NCI-H345 (cell line): ENCODE data around the gene CLPX.
A peak's percentile ranks its signal among the peaks of the same experiment; 100 is the strongest.
"Not testable (repeated sequence)": the region's sequence is repeated elsewhere in the genome, so short reads cannot be mapped to it uniquely, and the experiment has no call there.

Experiments
- DNase-seq: peaks from one replicate; lab custom pipeline; 2025; lab: John Stamatoyannopoulos, UW

Gene CLPX

GRCh38 chr15:65206750-65207149, 21.6 kb upstream of the CLPX start:
- DNase-seq: no peak

- no peak for DNase-seq
Observed at GRCh38 chr15:65204931-65205660, 20.0 kb upstream of the CLPX start.

GRCh38 chr15:65204236-65204930, 19.2 kb upstream of the CLPX start:
- no peak for DNase-seq

- no peak for DNase-seq
Observed at GRCh38 chr15:65201918-65202317, 16.8 kb upstream of the CLPX start.

GRCh38 chr15:65198571-65198970, 13.4 kb upstream of the CLPX start:
- DNase-seq: no peak

DNA sequence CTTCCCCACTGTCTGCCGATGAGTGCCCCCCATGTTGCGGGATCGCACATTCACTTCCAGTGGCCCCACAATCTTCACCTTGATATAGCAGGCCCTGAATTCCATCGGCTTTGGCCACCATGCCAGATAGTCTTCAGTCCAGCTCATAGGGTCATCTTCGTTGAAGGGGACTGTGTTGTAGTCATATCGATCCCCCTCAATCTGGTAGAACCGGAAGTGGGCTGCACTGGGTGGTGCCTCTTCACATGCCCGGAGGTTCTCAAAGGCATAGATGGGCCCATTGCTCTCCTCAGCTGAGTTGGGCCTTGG, 12.1 kb upstream of the CLPX start:
- no peak for DNase-seq

DNA sequence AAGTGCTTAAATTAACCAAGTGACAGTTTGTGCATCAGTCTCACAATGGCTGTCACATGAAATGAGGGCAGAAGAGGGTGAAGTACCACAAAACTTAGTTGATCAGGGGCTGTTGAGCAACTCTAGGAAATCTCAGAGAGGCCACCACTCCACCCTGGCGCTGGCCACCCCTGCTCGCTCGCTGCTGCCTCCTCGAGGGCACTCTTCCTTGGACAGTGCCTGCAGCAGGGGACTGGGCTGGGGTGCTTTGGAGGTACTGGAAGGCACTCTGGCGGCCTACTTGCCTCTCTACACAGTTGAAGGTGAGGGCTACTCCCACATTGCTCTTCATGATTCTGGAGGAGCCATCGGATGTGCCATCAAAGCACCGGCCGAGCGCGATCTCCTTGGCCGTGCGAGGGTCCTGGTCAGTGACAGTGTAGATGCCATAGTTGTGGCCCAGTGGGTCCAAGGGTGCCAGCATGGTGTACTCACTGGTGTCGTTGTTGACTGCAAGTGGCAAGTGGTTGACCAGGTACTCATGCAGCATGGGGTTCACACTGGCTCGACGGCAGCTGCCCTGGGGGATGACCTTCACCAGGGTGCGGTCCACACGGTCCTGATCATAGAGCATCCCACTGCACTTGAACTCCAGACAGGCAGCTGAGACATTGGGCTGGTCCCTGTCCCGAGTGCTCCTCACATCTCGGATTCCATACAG, 11.6 kb upstream of the CLPX start:
- no peak for DNase-seq

- no peak for DNase-seq
Observed at GRCh38 chr15:65195548-65195923, 10.4 kb upstream of the CLPX start.

- no peak for DNase-seq
Observed at GRCh38 chr15:65194826-65195547, 9.8 kb upstream of the CLPX start.

DNA sequence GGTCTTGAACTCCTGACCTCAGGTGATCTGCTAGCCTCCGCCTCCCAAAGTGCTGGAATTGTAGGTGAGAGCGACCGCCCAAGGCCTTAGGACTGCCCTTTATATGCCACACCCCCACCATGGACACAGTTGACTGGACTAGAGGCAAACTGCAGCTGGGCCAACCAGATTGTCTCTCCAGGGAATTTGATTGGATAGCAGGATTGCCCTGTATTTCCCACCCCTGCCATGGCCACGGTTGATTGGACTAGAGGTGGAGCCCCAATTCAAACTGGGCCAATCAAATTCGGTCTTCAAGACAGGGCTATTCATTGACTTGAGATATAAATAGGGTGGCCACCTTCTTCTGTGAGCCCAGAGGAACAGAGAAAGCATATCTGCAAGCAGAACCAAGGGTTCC, 6.9 kb upstream of the CLPX start:
- DNase-seq: no peak

GRCh38 chr15:65189102-65189740, 4.1 kb upstream of the CLPX start:
- peak; percentile 5 for DNase-seq

DNA sequence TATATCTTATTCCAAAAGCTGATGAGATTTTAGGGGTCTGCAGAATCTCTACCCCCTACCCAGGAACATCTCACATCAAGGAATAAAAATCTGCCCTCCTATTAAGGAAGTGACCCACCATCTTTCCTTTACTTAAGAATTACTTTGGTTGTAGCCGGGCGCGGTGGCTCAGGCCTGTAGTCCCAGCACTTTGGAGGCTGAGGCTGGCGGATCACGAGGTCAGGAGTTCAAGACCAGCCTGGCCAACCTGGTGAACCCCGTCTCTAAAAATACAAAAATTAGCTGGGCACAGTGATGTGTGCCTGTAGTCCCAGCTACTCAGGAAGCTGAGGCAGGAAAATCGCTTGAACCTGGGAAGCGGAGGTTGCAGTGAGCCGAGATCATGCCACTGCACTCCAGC, 3.3 kb upstream of the CLPX start:
- DNase-seq: not testable (repeated sequence)

- peak; percentile 8 for DNase-seq
Observed at GRCh38 chr15:65184305-65184867, 756 bp downstream of the CLPX start.

- DNase-seq: no peak
Observed at GRCh38 chr15:65183865-65184159, 1.3 kb downstream of the CLPX start.

DNA sequence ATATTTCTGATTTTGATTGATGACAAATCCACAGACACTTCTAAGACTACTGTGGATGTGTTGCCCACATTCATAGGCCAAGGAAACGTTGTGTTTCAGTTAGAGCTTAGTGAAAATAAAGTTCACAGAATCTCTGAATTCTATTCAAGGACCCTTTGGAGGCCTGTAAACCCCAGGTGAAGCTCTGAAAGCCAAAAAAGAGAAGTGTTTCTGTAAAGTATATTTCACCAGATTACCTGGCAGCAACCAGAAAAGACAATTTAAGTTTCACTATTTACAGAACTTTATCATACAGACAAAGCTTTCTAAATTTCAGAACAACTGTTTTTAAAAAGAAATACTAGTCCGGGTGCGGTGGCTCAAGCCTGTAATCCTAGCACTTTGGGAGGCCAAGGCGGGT, 2.6 kb downstream of the CLPX start:
- no peak for DNase-seq

DNA sequence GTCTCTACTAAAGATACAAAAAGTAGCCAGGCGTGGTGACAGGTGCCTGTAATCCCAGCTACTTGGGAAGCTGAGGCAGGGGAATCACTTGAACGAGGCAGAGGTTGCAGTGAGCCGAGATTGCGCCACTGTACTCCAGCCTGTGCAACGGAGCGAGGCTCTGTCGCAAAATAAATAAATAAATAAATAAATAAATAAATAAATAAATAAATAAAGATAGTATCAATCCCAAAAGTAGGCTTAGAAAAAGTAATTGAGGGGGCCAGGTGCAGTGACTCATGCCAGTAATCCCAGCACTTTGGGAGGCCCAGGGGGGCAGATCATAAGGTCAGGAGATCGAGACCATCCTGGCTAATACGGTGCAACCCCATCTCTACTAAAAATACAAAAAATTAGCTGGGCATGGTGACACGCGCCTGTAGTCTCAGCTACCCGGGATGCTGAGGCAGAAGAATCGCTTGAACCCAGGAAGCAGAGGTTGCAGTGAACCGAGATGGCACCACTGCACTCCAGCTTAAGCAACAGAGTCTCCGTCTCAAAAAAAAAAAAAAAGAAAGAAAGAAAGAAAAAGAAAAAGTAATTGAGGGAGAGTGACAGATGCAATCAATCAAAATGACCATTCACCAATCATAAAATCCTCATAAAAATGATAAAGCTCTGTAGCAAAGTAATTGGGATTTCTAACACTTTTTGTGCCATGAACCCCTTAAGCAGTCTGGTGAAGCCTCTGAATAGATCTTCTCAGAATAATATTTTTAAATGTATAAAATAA, 3.4 kb downstream of the CLPX start:
- DNase-seq: not testable (repeated sequence)

DNA sequence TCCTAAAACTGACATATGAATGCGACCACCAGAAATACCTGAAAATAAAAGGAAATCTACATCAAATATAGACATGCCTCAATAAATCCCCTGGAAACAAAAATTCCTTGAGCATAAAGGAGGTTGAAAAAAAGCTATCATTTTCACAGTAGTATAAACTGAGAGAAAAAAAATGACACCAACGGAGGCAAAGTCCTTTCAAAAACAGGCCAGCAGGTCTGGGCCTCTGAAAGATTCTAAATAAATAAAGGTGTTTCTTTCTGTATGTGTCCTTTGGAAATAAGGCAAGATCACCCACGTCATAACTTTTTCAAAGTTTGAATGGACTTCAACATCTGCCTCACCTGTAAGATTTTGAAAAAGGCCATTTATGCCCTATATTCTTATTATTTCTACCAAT, 5.0 kb downstream of the CLPX start:
- no peak for DNase-seq

DNA sequence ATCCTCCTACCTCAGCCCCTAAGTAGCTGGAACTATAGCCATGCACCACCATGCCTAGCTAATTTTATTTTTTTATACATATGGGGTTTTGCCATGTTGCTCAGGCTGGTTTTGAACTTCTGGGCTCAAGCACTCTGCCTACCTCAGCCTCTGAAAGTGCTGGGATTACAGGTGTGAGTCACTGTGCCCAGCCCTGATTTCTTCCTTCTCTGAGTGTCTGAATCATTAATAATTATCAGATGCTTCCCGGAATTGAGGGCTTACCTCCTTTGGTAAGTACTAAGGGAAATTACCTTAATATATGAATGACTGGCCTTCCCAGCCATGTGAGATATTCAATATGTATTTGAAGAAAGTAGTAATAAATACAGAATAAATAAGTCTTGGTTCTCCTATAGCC, 7.2 kb downstream of the CLPX start:
- DNase-seq: no peak

DNA sequence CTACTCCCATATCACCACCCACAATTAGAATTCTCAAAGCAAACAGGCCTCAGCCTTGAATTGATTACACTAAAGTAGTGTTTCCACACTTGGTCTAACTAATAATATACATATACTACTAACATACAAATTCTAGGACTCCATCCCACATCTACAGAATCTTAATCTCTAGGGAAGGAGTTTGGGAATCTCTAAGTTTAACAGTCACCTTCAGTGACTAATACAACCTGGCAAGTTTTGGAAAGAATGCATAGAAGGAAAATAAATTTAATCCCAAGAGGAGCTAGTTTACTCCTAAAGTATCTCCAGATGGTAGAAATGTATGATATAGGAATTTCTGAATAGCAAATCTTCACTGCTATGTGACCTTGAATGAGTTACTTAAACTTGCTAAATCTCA, 9.1 kb downstream of the CLPX start:
- DNase-seq: no peak

GRCh38 chr15:65175511-65175910, 9.6 kb downstream of the CLPX start:
- no peak for DNase-seq

- DNase-seq: no peak
Observed at GRCh38 chr15:65174509-65174908, 10.6 kb downstream of the CLPX start.
